Measurements from ENCODE around the gene FAM9C. TPM values are rescaled to one million over a fixed set of nuclear protein-coding genes. Genes with fewer than 3 reads are reported as not detected.
"Not testable (repeated sequence)": the region's sequence is repeated elsewhere in the genome, so short reads cannot be mapped to it uniquely, and the experiment has no call there.

The FAM9C gene
- polyA plus RNA-seq, 4 donors, result 0.33 to 0.69 (median 0.53) TPM

GRCh38 chrX:13077168-13077567, 32.7 kb upstream of the FAM9C start:
- no peak for DNase-seq (ENCODE audit: low read depth in 4 of 4, low spot score in 2 of 4)

GRCh38 chrX:13076176-13076961, 31.9 kb upstream of the FAM9C start:
- no peak for DNase-seq (ENCODE audit: low read depth in 4 of 4, low spot score in 2 of 4)

GRCh38 chrX:13074297-13075262, 30.2 kb upstream of the FAM9C start:
- DNase-seq (ENCODE audit: low read depth in 4 of 4, low spot score in 2 of 4), result no peak

GRCh38 chrX:13069771-13070416, 25.5 kb upstream of the FAM9C start:
- DNase-seq (ENCODE audit: low read depth in 4 of 4, low spot score in 2 of 4), result no peak

- DNase-seq (ENCODE audit: low read depth in 4 of 4, low spot score in 2 of 4), result no peak
Measured at GRCh38 chrX:13068651-13069050, 24.2 kb upstream of the FAM9C start.

GRCh38 chrX:13067773-13068172, 23.4 kb upstream of the FAM9C start:
- DNase-seq (ENCODE audit: low read depth in 4 of 4, low spot score in 2 of 4), result no peak

- no peak for DNase-seq (ENCODE audit: low read depth in 4 of 4, low spot score in 2 of 4)
Measured at GRCh38 chrX:13066391-13066790, 22.0 kb upstream of the FAM9C start.

GRCh38 chrX:13064599-13065143, 20.3 kb upstream of the FAM9C start:
- DNase-seq (ENCODE audit: low read depth in 4 of 4, low spot score in 2 of 4), result no peak

- DNase-seq (ENCODE audit: low read depth in 4 of 4, low spot score in 2 of 4), result not testable (repeated sequence)
Measured at GRCh38 chrX:13063124-13063523, 18.7 kb upstream of the FAM9C start.

- DNase-seq (ENCODE audit: low read depth in 4 of 4, low spot score in 2 of 4), result not testable (repeated sequence)
Measured at GRCh38 chrX:13062331-13062730, 17.9 kb upstream of the FAM9C start.

- not testable (repeated sequence) for DNase-seq (ENCODE audit: low read depth in 4 of 4, low spot score in 2 of 4)
Measured at GRCh38 chrX:13061215-13061708, 16.8 kb upstream of the FAM9C start.

- DNase-seq (ENCODE audit: low read depth in 4 of 4, low spot score in 2 of 4), result no peak
Measured at GRCh38 chrX:13059637-13060499, 15.4 kb upstream of the FAM9C start.

- no peak for DNase-seq (ENCODE audit: low read depth in 4 of 4, low spot score in 2 of 4)
Measured at GRCh38 chrX:13055486-13055885, 11.1 kb upstream of the FAM9C start.

- no peak for DNase-seq (ENCODE audit: low read depth in 4 of 4, low spot score in 2 of 4)
Measured at GRCh38 chrX:13053171-13053570, 8.8 kb upstream of the FAM9C start.

- no peak for DNase-seq (ENCODE audit: low read depth in 4 of 4, low spot score in 2 of 4)
Measured at GRCh38 chrX:13051529-13052172, 7.2 kb upstream of the FAM9C start.

- no peak for DNase-seq (ENCODE audit: low read depth in 4 of 4, low spot score in 2 of 4)
Measured at GRCh38 chrX:13051167-13051528, 6.7 kb upstream of the FAM9C start.

- no peak for DNase-seq (ENCODE audit: low read depth in 4 of 4, low spot score in 2 of 4)
Measured at GRCh38 chrX:13050151-13050550, 5.7 kb upstream of the FAM9C start.

GRCh38 chrX:13048280-13048679, 3.9 kb upstream of the FAM9C start:
- no peak for DNase-seq (ENCODE audit: low read depth in 4 of 4, low spot score in 2 of 4)

- no peak for DNase-seq (ENCODE audit: low read depth in 4 of 4, low spot score in 2 of 4)
Measured at GRCh38 chrX:13047759-13048158, 3.3 kb upstream of the FAM9C start.
